ENCODE results near the gene C4orf54.

- TF ChIP-seq, protein P1, sequence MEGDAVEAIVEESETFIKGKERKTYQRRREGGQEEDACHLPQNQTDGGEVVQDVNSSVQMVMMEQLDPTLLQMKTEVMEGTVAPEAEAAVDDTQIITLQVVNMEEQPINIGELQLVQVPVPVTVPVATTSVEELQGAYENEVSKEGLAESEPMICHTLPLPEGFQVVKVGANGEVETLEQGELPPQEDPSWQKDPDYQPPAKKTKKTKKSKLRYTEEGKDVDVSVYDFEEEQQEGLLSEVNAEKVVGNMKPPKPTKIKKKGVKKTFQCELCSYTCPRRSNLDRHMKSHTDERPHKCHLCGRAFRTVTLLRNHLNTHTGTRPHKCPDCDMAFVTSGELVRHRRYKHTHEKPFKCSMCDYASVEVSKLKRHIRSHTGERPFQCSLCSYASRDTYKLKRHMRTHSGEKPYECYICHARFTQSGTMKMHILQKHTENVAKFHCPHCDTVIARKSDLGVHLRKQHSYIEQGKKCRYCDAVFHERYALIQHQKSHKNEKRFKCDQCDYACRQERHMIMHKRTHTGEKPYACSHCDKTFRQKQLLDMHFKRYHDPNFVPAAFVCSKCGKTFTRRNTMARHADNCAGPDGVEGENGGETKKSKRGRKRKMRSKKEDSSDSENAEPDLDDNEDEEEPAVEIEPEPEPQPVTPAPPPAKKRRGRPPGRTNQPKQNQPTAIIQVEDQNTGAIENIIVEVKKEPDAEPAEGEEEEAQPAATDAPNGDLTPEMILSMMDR (conservative IDR thresholded peaks at IDR 0.05; ENCODE audit: low read depth, low read length), result no peak
- TF ChIP-seq EZH2 (IDR thresholded peaks at IDR 0.05; ENCODE audit: low read length, unreplicated experiment), result no peak
- TF ChIP-seq EZH2phosphoT487 (IDR thresholded peaks at IDR 0.05; ENCODE audit: borderline replicate concordance, low read length), result no peak
Measured at GRCh38 chr4:99630857-99631360, 26.7 kb downstream of the C4orf54 start.
